ENCODE data around the gene SPATA17. TPM values are rescaled to one million over a fixed set of nuclear protein-coding genes. Genes with fewer than 3 reads are reported as not detected.

SPATA17 gene
- total RNA-seq, 4 donors from 2014 or later, result 0.08 to 1.3 (median 0.10) TPM; not detected in 1

GRCh38 chr1:217647791-217648190, 16.6 kb downstream of the SPATA17 start:
- DNase-seq (ENCODE audit: low spot score in 2 of 2), result no peak
- Histone ChIP-seq H3K4me3 (no peak overlapping the region), H3K4me1 (no peaks in the 10 kb centered on the region), H3K9me3 (no peaks in the 10 kb centered on the region), H3K27me3 (no peaks in the 10 kb centered on the region), H3K27ac (no peak overlapping the region), H3K36me3 (no peaks in the 10 kb centered on the region)
- WGBS, result 94% methylated on average over 13 of the region's 13 CpGs
- no peak for TF ChIP-seq POLR2A (IDR thresholded peaks at IDR 0.05)
- TF ChIP-seq, protein P1, sequence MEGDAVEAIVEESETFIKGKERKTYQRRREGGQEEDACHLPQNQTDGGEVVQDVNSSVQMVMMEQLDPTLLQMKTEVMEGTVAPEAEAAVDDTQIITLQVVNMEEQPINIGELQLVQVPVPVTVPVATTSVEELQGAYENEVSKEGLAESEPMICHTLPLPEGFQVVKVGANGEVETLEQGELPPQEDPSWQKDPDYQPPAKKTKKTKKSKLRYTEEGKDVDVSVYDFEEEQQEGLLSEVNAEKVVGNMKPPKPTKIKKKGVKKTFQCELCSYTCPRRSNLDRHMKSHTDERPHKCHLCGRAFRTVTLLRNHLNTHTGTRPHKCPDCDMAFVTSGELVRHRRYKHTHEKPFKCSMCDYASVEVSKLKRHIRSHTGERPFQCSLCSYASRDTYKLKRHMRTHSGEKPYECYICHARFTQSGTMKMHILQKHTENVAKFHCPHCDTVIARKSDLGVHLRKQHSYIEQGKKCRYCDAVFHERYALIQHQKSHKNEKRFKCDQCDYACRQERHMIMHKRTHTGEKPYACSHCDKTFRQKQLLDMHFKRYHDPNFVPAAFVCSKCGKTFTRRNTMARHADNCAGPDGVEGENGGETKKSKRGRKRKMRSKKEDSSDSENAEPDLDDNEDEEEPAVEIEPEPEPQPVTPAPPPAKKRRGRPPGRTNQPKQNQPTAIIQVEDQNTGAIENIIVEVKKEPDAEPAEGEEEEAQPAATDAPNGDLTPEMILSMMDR (IDR thresholded peaks at IDR 0.05), result no peak
- TF ChIP-seq POLR2AphosphoS5 (IDR thresholded peaks at IDR 0.05), result no peak
- TF ChIP-seq EP300 (IDR thresholded peaks at IDR 0.05), result no peak

DNA sequence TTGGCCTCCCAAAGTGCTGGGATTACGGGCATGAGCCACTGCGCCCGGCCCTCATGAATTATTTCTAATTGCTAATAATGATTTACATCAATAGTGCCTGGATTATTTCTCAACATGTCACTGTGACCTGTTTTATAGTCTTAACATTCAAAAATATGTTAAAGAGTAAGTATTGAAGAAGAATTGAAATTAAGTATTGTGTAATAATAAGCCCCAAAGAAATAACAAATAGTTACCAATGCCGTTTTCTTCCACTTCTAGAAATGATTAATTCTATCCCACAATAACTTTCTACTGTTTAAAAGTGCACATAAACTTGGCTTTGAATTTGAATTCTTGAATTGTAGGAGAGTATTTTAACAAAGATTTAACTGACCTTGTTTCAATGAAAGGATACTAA, 19.5 kb downstream of the SPATA17 start:
- H3K4me1 ChIP-seq, result no peaks in the 10 kb centered on the region
- no peak overlapping the region for H3K4me3 ChIP-seq
- H3K9me3 ChIP-seq, result no peaks in the 10 kb centered on the region
- H3K27me3 ChIP-seq, result no peaks in the 10 kb centered on the region
- no peak overlapping the region for H3K27ac ChIP-seq
- H3K36me3 ChIP-seq, result no peaks in the 10 kb centered on the region
- whole genome bisulfite sequencing, result 92% methylated on average over 4 of the region's 4 CpGs
- TF ChIP-seq POLR2A (IDR thresholded peaks at IDR 0.05), result no peak
- TF ChIP-seq POLR2AphosphoS5 (IDR thresholded peaks at IDR 0.05), result no peak
- TF ChIP-seq EP300 (IDR thresholded peaks at IDR 0.05), result no peak
- TF ChIP-seq, protein P1 (IDR thresholded peaks at IDR 0.05), result no peak
- no peak for DNase-seq (ENCODE audit: low spot score in 2 of 2)

- TF ChIP-seq POLR2AphosphoS5 (IDR thresholded peaks at IDR 0.05) (no peak), EP300 (IDR thresholded peaks at IDR 0.05) (no peak), POLR2A (IDR thresholded peaks at IDR 0.05) (no peak)
- TF ChIP-seq, protein P1 (IDR thresholded peaks at IDR 0.05), result no peak
- 36% methylated on average over 5 of the region's 5 CpGs for WGBS
- no peaks in the 10 kb centered on the region for H3K27me3 ChIP-seq
- no peaks in the 10 kb centered on the region for H3K4me1 ChIP-seq
- H3K4me3 ChIP-seq, result no peak overlapping the region
- H3K27ac ChIP-seq, result no peak overlapping the region
- no peaks in the 10 kb centered on the region for H3K36me3 ChIP-seq
- no peaks in the 10 kb centered on the region for H3K9me3 ChIP-seq
- DNase-seq (ENCODE audit: low spot score in 2 of 2), result no peak
Measured at GRCh38 chr1:217660353-217661062, 29.4 kb downstream of the SPATA17 start.

GRCh38 chr1:217661407-217661806, 30.3 kb downstream of the SPATA17 start:
- Histone ChIP-seq H3K27me3 (no peaks in the 10 kb centered on the region), H3K4me3 (no peak overlapping the region), H3K9me3 (no peaks in the 10 kb centered on the region), H3K4me1 (no peaks in the 10 kb centered on the region), H3K36me3 (no peaks in the 10 kb centered on the region), H3K27ac (no peak overlapping the region)
- DNase-seq (ENCODE audit: low spot score in 2 of 2), result no peak
- TF ChIP-seq POLR2AphosphoS5 (IDR thresholded peaks at IDR 0.05) (no peak), POLR2A (IDR thresholded peaks at IDR 0.05) (no peak), EP300 (IDR thresholded peaks at IDR 0.05) (no peak)

DNA sequence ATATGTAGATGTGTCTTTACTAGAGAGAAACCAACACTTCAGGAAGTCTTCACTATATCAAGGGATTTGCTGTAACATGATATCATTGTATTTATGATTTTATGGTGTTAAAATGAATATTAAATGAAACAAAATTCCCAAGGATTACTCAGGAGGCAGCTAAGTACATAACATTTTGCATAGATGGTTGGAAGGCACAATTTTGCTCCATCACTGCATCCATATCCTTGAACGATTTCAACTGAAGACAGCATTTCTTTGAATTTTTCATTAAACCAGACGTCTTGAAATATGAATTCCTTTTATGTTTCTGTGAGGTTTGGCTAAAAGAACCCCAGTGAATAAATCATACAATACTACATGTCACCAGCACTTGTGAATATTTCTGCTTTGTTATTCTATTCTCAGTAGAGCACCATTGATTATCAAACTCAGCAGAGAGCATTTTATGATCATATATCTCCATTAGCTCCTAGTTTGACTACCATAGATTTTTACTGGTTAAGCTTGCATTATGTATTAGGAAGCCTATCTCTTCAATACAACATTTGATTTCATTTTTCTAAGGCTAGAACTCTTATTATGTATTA, 37.3 kb downstream of the SPATA17 start:
- Histone ChIP-seq H3K27ac (no peak overlapping the region), H3K4me3 (no peak overlapping the region), H3K27me3 (no peaks in the 10 kb centered on the region), H3K9me3 (no peaks in the 10 kb centered on the region), H3K36me3 (no peaks in the 10 kb centered on the region), H3K4me1 (no peaks in the 10 kb centered on the region)
- TF ChIP-seq POLR2AphosphoS5 (IDR thresholded peaks at IDR 0.05), result no peak
- TF ChIP-seq EP300 (IDR thresholded peaks at IDR 0.05), result no peak
- TF ChIP-seq, protein P1 (IDR thresholded peaks at IDR 0.05), result no peak
- TF ChIP-seq POLR2A (IDR thresholded peaks at IDR 0.05), result no peak
- WGBS, result 50% methylated on average over 2 of the region's 2 CpGs
- DNase-seq (ENCODE audit: low spot score in 2 of 2), result no peak
